GM18505 (cell line): ENCODE results near the gene PGM1.

Source experiments
- ATAC-seq: cut with Tn5 transposase; IDR thresholded peaks from one replicate; pipeline ENCODE4 v1.9.1; 2021; ENCODE audit not compliant: unreplicated experiment
- POLR2A ChIP-seq: IDR thresholded peaks from 4 replicates; pipeline ENCODE4 v1.6.1; 2011; ENCODE audit warnings: borderline replicate concordance; ENCODE audit not compliant: insufficient read depth, insufficient read length; ENCODE audit errors: extremely low read depth

The PGM1 gene

GRCh38 chr1:63688302-63688890 is 95.2 kb downstream of the PGM1 start:
- TF ChIP-seq POLR2A, result no peak
- ATAC-seq, result no peak

GRCh38 chr1:63690966-63691700 is 97.9 kb downstream of the PGM1 start:
- no peak for TF ChIP-seq POLR2A
- ATAC-seq, result no peak

GRCh38 chr1:63691701-63692425 is 98.7 kb downstream of the PGM1 start:
- no peak for ATAC-seq

GRCh38 chr1:63693944-63694571 is 100.8 kb downstream of the PGM1 start:
- peak; percentile 75 for ATAC-seq
- no peak for TF ChIP-seq POLR2A

More at GRCh38 chr1:63691701-63692425, 98.7 kb downstream of the PGM1 start:
- no peak for TF ChIP-seq POLR2A

- ATAC-seq, result no peak
- TF ChIP-seq POLR2A, result no peak
These were observed 105.0 kb downstream of the PGM1 start for GRCh38 chr1:63698001-63698838.

GRCh38 chr1:63701187-63701586 is 108.0 kb downstream of the PGM1 start:
- TF ChIP-seq POLR2A, result no peak
- no peak for ATAC-seq

- no peak for ATAC-seq
- TF ChIP-seq POLR2A, result no peak
These were observed 110.5 kb downstream of the PGM1 start for GRCh38 chr1:63703701-63704107.

- no peak for TF ChIP-seq POLR2A
- no peak for ATAC-seq
These were observed 111.2 kb downstream of the PGM1 start for GRCh38 chr1:63704443-63704842.

GRCh38 chr1:63705078-63705477 is 111.9 kb downstream of the PGM1 start:
- TF ChIP-seq POLR2A, result no peak
- peak; percentile 90 for ATAC-seq

- TF ChIP-seq POLR2A, result no peak
- no peak for ATAC-seq
These were observed 116.1 kb downstream of the PGM1 start for GRCh38 chr1:63709267-63709828.
